Esophagus squamous epithelium (tissue), 4 donors: ENCODE results near the gene CSGALNACT2.

Experiments
- CTCF ChIP-seq, 6 experiments: fragments of 450-650 bp in 4 of 6; fragments of 200-600 bp in 2 of 6; sonication (generic) in 2 of 6; IDR thresholded peaks; one replicate each; pipeline ENCODE4 v1.5.1; 2016 to 2019; ENCODE audit warnings: antibody characterized with exemption in 6 of 6, mild to moderate bottlenecking in 4 of 6, moderate library complexity in 4 of 6
- POLR2A ChIP-seq, 4 donors: fragments of 450-650 bp; IDR thresholded peaks; one replicate each; pipeline ENCODE4 v1.6.1; 2017; ENCODE audit warnings: antibody characterized with exemption in 4 of 4, mild to moderate bottlenecking in 4 of 4, moderate library complexity in 3 of 4

- no peak for TF ChIP-seq CTCF (IDR thresholded peaks at IDR 0.05)
- no peak for TF ChIP-seq POLR2A (IDR thresholded peaks at IDR 0.05)
These were observed 16.8 kb upstream of the CSGALNACT2 start for GRCh38 chr10:43121444-43121843.
